Breast epithelium (tissue), 4 donors: Measurements from ENCODE around the gene TYW3. TPM values are rescaled to one million over a fixed set of nuclear protein-coding genes. Genes with fewer than 3 reads are reported as not detected.

Source experiments
- DNase-seq, 2 donors: peaks; one replicate each; pipeline ENCODE4 v3.0.0-alpha.2; 2019; ENCODE audit warnings: low spot score in 2 of 2
- H3K27ac ChIP-seq, 2 donors: fragments of 200-600 bp; sonication (generic) in 1 of 2; one replicate each; pipeline ENCODE4 v1.5.1; 2016 to 2019; ENCODE audit warnings: mild to moderate bottlenecking in 1 of 2
- H3K27me3 ChIP-seq, 2 donors: fragments of 200-600 bp; sonication (generic) in 1 of 2; one replicate each; pipeline versions ENCODE4 v1.5.1 to v1.6.0; 2017 to 2019; ENCODE audit warnings: control low read depth in 1 of 2, mild to moderate bottlenecking in 1 of 2
- H3K36me3 ChIP-seq: fragments of 200-600 bp; one replicate; pipeline ENCODE4 v1.5.1; 2019
- H3K4me1 ChIP-seq, 2 donors: fragments of 200-600 bp; sonication (generic); one replicate each; pipeline ENCODE4 v1.5.1; 2016 to 2019; ENCODE audit warnings: control low read depth in 1 of 2
- H3K4me3 ChIP-seq, 3 donors: fragments of 200-600 bp; sonication (generic); 1 replicate in 2 of 3; 2 replicates in 1 of 3; pipeline ENCODE4 v1.5.1; 2016 to 2019; ENCODE audit warnings: mild to moderate bottlenecking in 3 of 3, moderate library complexity in 2 of 3
- H3K9me3 ChIP-seq, 2 donors: fragments of 200-600 bp; sonication (generic) in 1 of 2; one replicate each; pipeline ENCODE4 v1.5.1; 2016 to 2019; ENCODE audit warnings: control low read depth in 1 of 2
- CTCF ChIP-seq, 3 donors: fragments of 450-650 bp; IDR thresholded peaks; one replicate each; pipeline ENCODE4 v1.5.1; 2016 to 2017; ENCODE audit warnings: antibody characterized with exemption in 3 of 3, mild to moderate bottlenecking in 3 of 3, moderate library complexity in 3 of 3
- POLR2A ChIP-seq: fragments of 450-650 bp; IDR thresholded peaks from one replicate; pipeline ENCODE4 v1.6.1; 2016; ENCODE audit warnings: antibody characterized with exemption, mild to moderate bottlenecking, moderate library complexity
- POLR2AphosphoS5 ChIP-seq, 3 donors: sonication (generic); formaldehyde crosslinking; IDR thresholded peaks; one replicate each; pipeline ENCODE4 v1.6.1; 2017; ENCODE audit warnings: antibody characterized with exemption in 3 of 3
- intact Hi-C: fragments of 100-400 bp; cut with DNase I; formaldehyde crosslinking; loops from one replicate; pipeline ENCODE4 v1.15.1; 2023; ENCODE audit warnings: low total_unique reads
- total RNA-seq, 3 donors: library from RNA; depleted of rRNA; stranded (reverse); fragments of >200 nt; gene quantifications; one replicate each; pipeline ENCODE4 v1.1.0, GENCODE V29; 2016

TYW3 gene
- total RNA-seq, 3 donors from 2014 or later: 15.5 to 17.9 (median 16.1) TPM

GRCh38 chr1:74715806-74716205, 17.1 kb upstream of the TYW3 start:
- no peak overlapping the region for H3K4me3 ChIP-seq
- no peaks in the 10 kb centered on the region for H3K36me3 ChIP-seq
- H3K27ac ChIP-seq: no peak overlapping the region
- intact Hi-C loops: no loop called here
- TF ChIP-seq POLR2A: no peak
- TF ChIP-seq POLR2AphosphoS5 (IDR thresholded peaks at IDR 0.05): no peak
- TF ChIP-seq CTCF (IDR thresholded peaks at IDR 0.05): no peak
- no peaks in the 10 kb centered on the region for H3K9me3 ChIP-seq
- no peaks in the 10 kb centered on the region for H3K27me3 ChIP-seq
- H3K4me1 ChIP-seq: no peaks in the 10 kb centered on the region
- DNase-seq: no peak

GRCh38 chr1:74716822-74717221, 16.1 kb upstream of the TYW3 start:
- Histone ChIP-seq H3K27ac (no peak overlapping the region), H3K36me3 (no peaks in the 10 kb centered on the region)
- intact Hi-C loops: no loop called here

GRCh38 chr1:74717626-74718025, 15.3 kb upstream of the TYW3 start:
- Histone ChIP-seq H3K4me1 (no peaks in the 10 kb centered on the region), H3K27me3 (no peaks in the 10 kb centered on the region), H3K4me3 (no peak overlapping the region), H3K27ac (no peak overlapping the region), H3K9me3 (no peaks in the 10 kb centered on the region), H3K36me3 (no peaks in the 10 kb centered on the region)
- no peak for DNase-seq
- no peak for TF ChIP-seq CTCF (IDR thresholded peaks at IDR 0.05)
- no peak for TF ChIP-seq POLR2AphosphoS5 (IDR thresholded peaks at IDR 0.05)
- TF ChIP-seq POLR2A: no peak
- intact Hi-C loops: no loop called here

More at GRCh38 chr1:74716822-74717221, 16.1 kb upstream of the TYW3 start:
- TF ChIP-seq POLR2AphosphoS5 (IDR thresholded peaks at IDR 0.05) (no peak), CTCF (IDR thresholded peaks at IDR 0.05) (no peak), POLR2A (no peak)
- H3K27me3 ChIP-seq: no peaks in the 10 kb centered on the region
- no peaks in the 10 kb centered on the region for H3K4me1 ChIP-seq
- H3K4me3 ChIP-seq: no peak overlapping the region
- no peak for DNase-seq
- no peaks in the 10 kb centered on the region for H3K9me3 ChIP-seq

GRCh38 chr1:74726063-74726462, 6.9 kb upstream of the TYW3 start:
- intact Hi-C loops: no loop called here
- DNase-seq: no peak
- H3K36me3 ChIP-seq: no peaks in the 10 kb centered on the region

GRCh38 chr1:74728736-74729135, 4.2 kb upstream of the TYW3 start:
- Histone ChIP-seq H3K9me3 (peaks cover 0 to 5% of the 10 kb centered on the region in 2 donors), H3K27me3 (no peaks in the 10 kb centered on the region), H3K36me3 (no peaks in the 10 kb centered on the region), H3K4me3 (no peak overlapping the region), H3K4me1 (no peaks in the 10 kb centered on the region), H3K27ac (no peak overlapping the region)
- no peak for TF ChIP-seq CTCF (IDR thresholded peaks at IDR 0.05)
- no peak for TF ChIP-seq POLR2A
- TF ChIP-seq POLR2AphosphoS5 (IDR thresholded peaks at IDR 0.05): no peak
- intact Hi-C loops: no loop called here
- no peak for DNase-seq

More at GRCh38 chr1:74726063-74726462, 6.9 kb upstream of the TYW3 start:
- H3K27ac ChIP-seq: no peak overlapping the region
- TF ChIP-seq POLR2AphosphoS5 (IDR thresholded peaks at IDR 0.05) (no peak), POLR2A (no peak), CTCF (IDR thresholded peaks at IDR 0.05) (no peak)
- no peak overlapping the region for H3K4me3 ChIP-seq
- H3K27me3 ChIP-seq: no peaks in the 10 kb centered on the region
- no peaks in the 10 kb centered on the region for H3K4me1 ChIP-seq
- peaks cover 0 to 5% of the 10 kb centered on the region in 2 donors for H3K9me3 ChIP-seq
